SW 1271 (cell line): Measurements from ENCODE around the gene DND1.
A peak's percentile ranks its signal among the peaks of the same experiment; 100 is the strongest.
"Not testable (repeated sequence)": the region's sequence is repeated elsewhere in the genome, so short reads cannot be mapped to it uniquely, and the experiment has no call there.

Experiments used
- DNase-seq, 2 experiments: peaks; one replicate each; lab custom pipeline; 2025; lab: John Stamatoyannopoulos, UW

DND1 gene

GRCh38 chr5:140672455-140673186 is 755 bp downstream of the DND1 start:
- DNase-seq: no peak

DNA sequence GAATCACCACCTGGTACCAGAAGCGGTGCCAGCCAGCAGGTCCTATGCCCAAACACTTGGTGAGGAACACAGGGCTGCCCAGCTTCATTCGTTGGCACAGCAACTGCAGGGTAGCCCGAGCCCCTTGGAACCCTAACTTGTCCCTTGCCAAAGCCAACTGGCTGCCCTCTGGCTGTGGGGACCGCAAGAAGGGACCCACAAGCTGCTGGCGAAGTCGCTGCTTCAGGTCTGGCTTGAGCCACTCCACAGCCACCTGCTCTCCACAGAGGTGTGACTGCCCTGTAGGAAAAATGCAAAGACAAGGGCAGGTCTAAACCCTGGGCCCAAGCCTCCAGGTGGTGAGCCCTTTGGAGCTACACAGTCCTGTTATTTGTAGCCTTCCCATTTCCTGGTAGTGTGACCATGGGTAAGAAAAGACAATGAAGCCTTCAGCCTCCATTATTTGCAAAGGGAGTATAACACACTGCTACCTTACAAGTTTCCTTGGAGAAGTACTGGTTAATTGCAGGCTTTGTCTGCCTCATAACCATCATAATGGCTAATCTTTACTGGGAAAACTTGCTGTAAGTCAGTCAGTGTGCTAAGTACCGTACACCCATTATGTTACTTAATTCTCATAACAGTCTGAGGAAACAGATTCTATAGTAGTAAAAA is 1.8 kb downstream of the DND1 start:
- no peak for DNase-seq

GRCh38 chr5:140671035-140671434 is 2.3 kb downstream of the DND1 start:
- DNase-seq: not testable (repeated sequence)

DNA sequence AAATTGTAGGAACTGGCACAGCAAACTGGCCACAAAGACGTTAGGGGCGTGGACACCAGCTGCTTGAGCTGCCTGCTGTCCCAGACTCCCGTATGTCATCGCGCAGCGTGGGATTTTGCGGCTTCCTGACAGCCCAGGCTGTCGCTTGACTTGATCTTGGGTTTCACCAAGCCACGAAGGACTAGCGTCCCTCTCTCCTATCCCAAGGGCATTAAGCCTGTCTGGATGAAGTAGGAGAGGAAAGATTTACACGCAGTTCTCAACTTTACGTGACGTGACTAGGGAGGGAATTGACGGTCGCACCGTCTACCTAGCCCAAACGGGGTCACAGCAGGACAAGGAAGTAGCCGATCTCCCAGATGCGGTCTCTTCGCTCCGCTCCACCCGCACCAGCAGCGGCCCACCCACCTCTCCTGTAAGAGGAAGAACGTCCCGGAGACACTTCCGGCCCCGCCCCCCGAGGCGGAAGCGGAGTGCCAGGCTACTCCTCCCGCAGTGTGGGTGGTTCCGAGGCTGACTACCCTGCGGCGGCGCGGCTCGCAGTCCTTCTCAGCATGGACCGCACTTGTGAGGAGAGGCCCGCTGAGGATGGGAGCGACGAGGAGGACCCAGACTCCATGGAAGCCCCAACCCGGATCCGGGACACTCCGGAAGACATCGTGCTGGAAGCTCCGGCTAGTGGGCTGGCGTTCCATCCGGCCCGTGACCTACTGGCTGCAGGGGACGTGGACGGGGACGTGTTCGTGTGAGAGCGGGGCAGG is 8.8 kb downstream of the DND1 start, which contains the start of gene WDR55:
Gene WDR55, plus strand, starts transcription at position 546 of the 761 bp plus-strand sequence. Its CDS starts 9 bp downstream, at position 555.
- peak; percentile 93 to 96 for DNase-seq

DNA sequence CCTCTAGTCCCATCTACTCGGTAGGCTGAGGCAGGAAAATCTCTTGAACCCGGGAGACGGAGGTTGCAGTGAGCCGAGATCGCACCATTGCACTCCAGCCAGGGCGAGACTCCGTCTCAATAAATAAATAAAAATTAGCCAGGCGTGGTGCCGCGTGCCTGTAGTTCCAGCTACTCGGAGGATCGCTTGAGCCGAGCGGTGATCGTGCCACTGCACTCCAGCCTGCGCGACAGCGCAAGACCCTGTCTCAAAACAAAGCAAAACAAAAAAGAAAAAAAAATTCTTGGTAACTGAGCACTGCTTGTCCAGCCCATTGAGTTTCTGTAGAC is 9.4 kb downstream of the DND1 start:
- no peak for DNase-seq

- not testable (repeated sequence) for DNase-seq
Observed at GRCh38 chr5:140660371-140660770, 13.0 kb downstream of the DND1 start.

- no peak for DNase-seq
Observed at GRCh38 chr5:140658870-140659269, 14.5 kb downstream of the DND1 start.

DNA sequence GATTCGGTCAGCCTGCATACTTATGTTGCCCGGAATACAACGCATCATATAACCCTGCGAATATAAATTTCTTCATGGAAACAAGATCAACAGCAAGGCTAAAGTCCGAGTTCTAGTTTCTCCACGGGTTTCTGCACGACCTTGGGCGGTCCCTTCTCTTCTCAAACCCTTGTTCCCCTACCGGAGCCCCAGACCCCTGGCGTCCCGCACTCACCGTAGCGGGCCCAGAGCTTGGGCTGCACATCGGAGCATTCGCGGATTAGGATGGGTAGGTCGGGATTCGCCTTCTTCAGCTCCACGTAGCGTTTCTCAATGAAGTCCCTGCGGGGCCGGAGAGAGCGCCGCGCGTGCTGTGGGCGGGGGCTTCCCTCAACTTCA is 26.3 kb downstream of the DND1 start:
- no peak for DNase-seq

GRCh38 chr5:140642718-140643117 is 30.7 kb downstream of the DND1 start:
- no peak for DNase-seq

DNA sequence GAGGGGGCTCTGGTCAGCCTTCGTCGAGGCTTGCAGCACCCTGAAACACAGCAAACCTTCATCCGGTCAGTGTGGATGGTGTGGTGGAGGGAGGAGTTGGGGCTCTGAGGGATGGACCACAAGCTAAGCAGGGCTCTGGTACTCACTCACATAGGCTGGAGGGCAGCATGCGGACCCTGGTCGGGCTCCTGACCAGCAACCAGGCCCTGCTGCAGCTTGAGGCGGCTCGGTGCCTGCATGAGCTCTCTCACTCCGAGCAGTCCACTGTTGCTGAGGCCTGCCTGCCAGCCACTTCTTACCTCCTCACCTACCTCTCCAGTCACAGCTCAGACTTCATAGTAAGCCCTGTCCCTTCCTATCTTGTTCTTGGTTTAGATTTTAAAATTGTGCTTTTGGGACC is 31.7 kb downstream of the DND1 start:
- no peak for DNase-seq

GRCh38 chr5:140639148-140639981 is 34.0 kb downstream of the DND1 start, which contains the start of gene TMCO6:
TMCO6 (plus strand) TSS chr5:140639451; CDS start chr5:140639528, 77 bp downstream.
- DNase-seq: peak; percentile 92 to 97

GRCh38 chr5:140638898-140639147 is 34.6 kb downstream of the DND1 start:
- not testable (repeated sequence) for DNase-seq

- no peak for DNase-seq
Observed at GRCh38 chr5:140637371-140638100, 35.8 kb downstream of the DND1 start.

GRCh38 chr5:140635291-140636257 is 37.8 kb downstream of the DND1 start:
- DNase-seq: no peak

- no peak for DNase-seq
Observed at GRCh38 chr5:140634103-140634502, 39.3 kb downstream of the DND1 start.

GRCh38 chr5:140633501-140633900 is 39.9 kb downstream of the DND1 start:
- no peak for DNase-seq

GRCh38 chr5:140633021-140633471 is 40.3 kb downstream of the DND1 start, which contains the start of gene CD14:
CD14 (minus strand) TSS chr5:140633175; CDS start chr5:140633071, 104 bp downstream.
- no peak for DNase-seq

DNA sequence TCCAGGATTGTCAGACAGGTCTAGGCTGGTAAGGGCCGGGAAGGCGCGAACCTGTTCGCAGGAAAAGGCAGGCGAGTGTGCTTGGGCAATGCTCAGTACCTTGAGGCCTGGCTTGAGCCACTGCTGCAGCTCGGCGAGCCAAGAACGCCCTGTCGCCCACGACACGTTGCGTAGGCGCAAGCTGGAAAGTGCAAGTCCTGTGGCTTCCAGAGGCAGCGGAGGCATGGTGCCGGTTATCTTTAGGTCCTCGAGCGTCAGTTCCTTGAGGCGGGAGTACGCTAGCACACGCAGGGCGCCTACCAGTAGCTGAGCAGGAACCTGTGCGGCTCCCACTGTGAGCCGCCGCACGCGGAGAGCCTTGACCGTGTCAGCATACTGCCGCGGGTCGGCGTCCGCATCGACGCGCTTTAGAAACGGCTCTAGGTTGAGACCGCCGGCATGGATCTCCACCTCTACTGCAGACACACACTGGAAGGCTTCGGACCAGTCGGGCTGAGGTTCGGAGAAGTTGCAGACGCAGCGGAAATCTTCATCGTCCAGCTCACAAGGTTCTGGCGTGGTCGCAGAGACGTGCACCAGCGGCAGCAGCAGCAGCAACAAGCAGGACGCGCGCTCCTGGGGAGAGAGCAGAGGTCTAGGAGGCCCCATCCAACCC is 40.9 kb downstream of the DND1 start:
- no peak for DNase-seq

- no peak for DNase-seq
Observed at GRCh38 chr5:140631831-140632365, 41.5 kb downstream of the DND1 start.
